Measurements from ENCODE around the gene PRR14.

The PRR14 gene

DNA sequence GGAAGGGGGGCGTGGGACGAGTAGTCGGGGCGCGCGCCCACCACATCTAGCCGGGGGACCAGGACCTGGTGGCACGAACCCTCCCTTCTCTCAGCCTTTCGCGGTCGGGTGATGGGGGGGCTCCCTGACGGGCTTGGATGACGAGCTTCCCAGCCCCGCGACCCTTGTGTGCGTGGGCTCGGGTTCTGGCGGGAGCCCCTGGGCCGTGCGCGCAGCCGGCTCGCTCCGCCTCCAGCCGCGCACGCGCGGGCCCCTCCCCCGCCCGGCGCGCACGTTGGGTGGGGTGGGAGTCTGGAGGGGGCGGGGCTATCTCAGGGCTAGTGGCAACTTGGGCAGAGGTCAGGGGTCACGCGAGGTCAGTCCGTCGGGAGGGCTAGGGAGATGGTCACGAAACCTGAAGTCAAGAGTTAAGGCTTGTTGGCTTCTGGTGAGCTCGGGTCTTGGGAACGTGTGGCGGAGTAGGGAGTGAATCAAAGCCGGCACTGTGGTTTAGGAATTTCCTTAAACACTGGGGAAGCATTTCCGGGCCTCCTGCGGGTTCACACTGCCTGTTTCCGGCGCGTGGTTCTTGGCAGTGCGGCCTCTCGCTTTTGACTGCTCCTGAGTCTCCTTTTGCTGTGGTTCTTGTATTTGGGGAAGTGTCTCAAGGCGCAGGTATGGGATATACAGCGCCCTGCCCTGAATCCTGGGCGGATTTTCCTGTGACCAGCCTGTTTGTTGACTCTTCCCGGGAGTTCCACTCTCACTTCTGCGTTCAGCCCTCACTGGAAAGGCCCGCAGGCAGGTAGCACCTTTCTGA, 48.3 kb downstream of the PRR14 start, which contains the start of gene SRCAP (continued):
- TF ChIP-seq, protein P1, sequence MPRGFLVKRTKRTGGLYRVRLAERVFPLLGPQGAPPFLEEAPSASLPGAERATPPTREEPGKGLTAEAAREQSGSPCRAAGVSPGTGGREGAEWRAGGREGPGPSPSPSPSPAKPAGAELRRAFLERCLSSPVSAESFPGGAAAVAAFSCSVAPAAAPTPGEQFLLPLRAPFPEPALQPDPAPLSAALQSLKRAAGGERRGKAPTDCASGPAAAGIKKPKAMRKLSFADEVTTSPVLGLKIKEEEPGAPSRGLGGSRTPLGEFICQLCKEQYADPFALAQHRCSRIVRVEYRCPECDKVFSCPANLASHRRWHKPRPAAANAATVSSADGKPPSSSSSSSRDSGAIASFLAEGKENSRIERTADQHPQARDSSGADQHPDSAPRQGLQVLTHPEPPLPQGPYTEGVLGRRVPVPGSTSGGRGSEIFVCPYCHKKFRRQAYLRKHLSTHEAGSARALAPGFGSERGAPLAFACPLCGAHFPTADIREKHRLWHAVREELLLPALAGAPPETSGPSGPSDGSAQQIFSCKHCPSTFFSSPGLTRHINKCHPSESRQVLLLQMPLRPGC (tag by site-specific recombination; IDR thresholded peaks at IDR 0.05): 0 out of 2 replicates have a peak, but pooled peaks have one; percentile 66
- TF ChIP-seq ZNF391 (tag by site-specific recombination; IDR thresholded peaks at IDR 0.05; ENCODE audit: borderline replicate concordance, low read depth) (peak; percentile 86; the same call in 1 of the 2 replicates), ZFHX2 (tag by site-specific recombination; conservative IDR thresholded peaks at IDR 0.05) (peak; percentile 97), RBAK (tag by site-specific recombination; IDR thresholded peaks at IDR 0.05) (no peak), ZNF837 (tag by site-specific recombination; IDR thresholded peaks at IDR 0.05) (peak; percentile 90; the same call in 1 of the 2 replicates), MYNN (tag by site-specific recombination; IDR thresholded peaks at IDR 0.05; ENCODE audit: borderline replicate concordance) (no peak), ZFP37 (tag by site-specific recombination; IDR thresholded peaks at IDR 0.05) (no peak), KLF1 (tag by site-specific recombination; IDR thresholded peaks at IDR 0.05) (peak; percentile 56), ZNF571 (tag by site-specific recombination; IDR thresholded peaks at IDR 0.05) (no peak), ZNF24 (tag by site-specific recombination; IDR thresholded peaks at IDR 0.05) (peak; percentile 6), ZNF548 (tag by site-specific recombination; IDR thresholded peaks at IDR 0.05) (no peak), SP7 (tag by site-specific recombination; IDR thresholded peaks at IDR 0.05) (peak; percentile 79; the same call in 1 of the 2 replicates)
- TF ChIP-seq, protein P2, sequence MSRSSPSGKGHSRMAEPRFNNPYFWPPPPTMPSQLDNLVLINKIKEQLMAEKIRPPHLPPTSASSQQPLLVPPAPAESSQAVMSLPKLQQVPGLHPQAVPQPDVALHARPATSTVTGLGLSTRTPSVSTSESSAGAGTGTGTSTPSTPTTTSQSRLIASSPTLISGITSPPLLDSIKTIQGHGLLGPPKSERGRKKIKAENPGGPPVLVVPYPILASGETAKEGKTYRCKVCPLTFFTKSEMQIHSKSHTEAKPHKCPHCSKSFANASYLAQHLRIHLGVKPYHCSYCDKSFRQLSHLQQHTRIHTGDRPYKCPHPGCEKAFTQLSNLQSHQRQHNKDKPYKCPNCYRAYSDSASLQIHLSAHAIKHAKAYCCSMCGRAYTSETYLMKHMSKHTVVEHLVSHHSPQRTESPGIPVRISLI (tag by site-specific recombination; IDR thresholded peaks at IDR 0.05): no peak
- TF ChIP-seq, protein P3, sequence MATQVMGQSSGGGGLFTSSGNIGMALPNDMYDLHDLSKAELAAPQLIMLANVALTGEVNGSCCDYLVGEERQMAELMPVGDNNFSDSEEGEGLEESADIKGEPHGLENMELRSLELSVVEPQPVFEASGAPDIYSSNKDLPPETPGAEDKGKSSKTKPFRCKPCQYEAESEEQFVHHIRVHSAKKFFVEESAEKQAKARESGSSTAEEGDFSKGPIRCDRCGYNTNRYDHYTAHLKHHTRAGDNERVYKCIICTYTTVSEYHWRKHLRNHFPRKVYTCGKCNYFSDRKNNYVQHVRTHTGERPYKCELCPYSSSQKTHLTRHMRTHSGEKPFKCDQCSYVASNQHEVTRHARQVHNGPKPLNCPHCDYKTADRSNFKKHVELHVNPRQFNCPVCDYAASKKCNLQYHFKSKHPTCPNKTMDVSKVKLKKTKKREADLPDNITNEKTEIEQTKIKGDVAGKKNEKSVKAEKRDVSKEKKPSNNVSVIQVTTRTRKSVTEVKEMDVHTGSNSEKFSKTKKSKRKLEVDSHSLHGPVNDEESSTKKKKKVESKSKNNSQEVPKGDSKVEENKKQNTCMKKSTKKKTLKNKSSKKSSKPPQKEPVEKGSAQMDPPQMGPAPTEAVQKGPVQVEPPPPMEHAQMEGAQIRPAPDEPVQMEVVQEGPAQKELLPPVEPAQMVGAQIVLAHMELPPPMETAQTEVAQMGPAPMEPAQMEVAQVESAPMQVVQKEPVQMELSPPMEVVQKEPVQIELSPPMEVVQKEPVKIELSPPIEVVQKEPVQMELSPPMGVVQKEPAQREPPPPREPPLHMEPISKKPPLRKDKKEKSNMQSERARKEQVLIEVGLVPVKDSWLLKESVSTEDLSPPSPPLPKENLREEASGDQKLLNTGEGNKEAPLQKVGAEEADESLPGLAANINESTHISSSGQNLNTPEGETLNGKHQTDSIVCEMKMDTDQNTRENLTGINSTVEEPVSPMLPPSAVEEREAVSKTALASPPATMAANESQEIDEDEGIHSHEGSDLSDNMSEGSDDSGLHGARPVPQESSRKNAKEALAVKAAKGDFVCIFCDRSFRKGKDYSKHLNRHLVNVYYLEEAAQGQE (tag by site-specific recombination; IDR thresholded peaks at IDR 0.05): 0 out of 2 replicates have a peak, but pooled peaks have one; percentile 9
- TF ChIP-seq, protein P4, sequence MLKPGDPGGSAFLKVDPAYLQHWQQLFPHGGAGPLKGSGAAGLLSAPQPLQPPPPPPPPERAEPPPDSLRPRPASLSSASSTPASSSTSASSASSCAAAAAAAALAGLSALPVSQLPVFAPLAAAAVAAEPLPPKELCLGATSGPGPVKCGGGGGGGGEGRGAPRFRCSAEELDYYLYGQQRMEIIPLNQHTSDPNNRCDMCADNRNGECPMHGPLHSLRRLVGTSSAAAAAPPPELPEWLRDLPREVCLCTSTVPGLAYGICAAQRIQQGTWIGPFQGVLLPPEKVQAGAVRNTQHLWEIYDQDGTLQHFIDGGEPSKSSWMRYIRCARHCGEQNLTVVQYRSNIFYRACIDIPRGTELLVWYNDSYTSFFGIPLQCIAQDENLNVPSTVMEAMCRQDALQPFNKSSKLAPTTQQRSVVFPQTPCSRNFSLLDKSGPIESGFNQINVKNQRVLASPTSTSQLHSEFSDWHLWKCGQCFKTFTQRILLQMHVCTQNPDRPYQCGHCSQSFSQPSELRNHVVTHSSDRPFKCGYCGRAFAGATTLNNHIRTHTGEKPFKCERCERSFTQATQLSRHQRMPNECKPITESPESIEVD (tag by site-specific recombination; IDR thresholded peaks at IDR 0.05): no peak
- TF ChIP-seq, protein P5, sequence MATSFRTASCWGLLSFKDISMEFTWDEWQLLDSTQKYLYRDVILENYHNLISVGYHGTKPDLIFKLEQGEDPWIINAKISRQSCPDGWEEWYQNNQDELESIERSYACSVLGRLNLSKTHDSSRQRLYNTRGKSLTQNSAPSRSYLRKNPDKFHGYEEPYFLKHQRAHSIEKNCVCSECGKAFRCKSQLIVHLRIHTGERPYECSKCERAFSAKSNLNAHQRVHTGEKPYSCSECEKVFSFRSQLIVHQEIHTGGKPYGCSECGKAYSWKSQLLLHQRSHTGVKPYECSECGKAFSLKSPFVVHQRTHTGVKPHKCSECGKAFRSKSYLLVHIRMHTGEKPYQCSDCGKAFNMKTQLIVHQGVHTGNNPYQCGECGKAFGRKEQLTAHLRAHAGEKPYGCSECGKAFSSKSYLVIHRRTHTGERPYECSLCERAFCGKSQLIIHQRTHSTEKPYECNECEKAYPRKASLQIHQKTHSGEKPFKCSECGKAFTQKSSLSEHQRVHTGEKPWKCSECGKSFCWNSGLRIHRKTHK (tag by site-specific recombination; IDR thresholded peaks at IDR 0.05): no peak
- TF ChIP-seq, protein P6, sequence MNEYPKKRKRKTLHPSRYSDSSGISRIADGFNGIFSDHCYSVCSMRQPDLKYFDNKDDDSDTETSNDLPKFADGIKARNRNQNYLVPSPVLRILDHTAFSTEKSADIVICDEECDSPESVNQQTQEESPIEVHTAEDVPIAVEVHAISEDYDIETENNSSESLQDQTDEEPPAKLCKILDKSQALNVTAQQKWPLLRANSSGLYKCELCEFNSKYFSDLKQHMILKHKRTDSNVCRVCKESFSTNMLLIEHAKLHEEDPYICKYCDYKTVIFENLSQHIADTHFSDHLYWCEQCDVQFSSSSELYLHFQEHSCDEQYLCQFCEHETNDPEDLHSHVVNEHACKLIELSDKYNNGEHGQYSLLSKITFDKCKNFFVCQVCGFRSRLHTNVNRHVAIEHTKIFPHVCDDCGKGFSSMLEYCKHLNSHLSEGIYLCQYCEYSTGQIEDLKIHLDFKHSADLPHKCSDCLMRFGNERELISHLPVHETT (tag by site-specific recombination; IDR thresholded peaks at IDR 0.05): peak; percentile 50; the same call in 1 of the 2 replicates
